ENCODE results near the gene ZNF764. TPM values are rescaled to one million over a fixed set of nuclear protein-coding genes. Genes with fewer than 3 reads are reported as not detected.
"Not testable (repeated sequence)": the region's sequence is repeated elsewhere in the genome, so short reads cannot be mapped to it uniquely, and the experiment has no call there.

ZNF764 gene
- total RNA-seq, 1 donor from 2014 or later: 9.5 TPM

DNA sequence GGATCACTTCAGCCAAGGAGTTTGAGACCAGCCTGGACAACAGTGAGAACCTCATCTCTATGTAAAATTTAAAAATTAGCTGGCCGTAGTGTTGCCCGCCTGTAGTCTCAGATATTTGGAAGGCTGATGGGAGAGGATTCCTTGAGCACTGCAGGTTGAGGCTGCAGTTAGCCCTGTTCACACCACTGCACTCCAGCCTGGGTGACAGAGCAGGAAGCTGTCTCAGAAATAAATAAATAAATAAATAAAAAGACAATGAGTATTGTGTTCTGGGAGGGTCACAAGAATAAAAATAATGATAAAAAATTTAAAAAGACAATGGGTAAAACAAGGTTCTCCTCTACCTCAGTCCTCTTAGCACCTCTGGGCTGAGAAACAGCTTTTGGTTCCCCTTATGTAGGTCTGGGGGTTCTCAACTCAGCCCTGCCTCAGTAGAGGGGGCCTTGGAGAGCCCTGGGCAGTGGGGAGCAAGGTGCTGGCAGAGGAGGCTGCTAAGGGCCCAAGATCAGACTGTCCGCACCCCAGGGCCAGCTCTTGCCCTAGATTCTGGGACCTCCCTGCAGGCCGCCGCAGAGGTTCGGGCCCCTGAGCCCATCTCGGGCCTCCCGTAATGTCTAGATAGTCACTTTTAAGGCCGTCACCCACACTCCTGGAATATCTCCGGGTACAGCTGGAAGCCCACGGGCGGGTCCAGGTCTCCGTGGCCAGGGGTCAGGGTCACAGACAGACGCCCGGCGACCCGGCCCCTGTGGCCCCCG is 3.4 kb downstream of the ZNF764 start:
- ATAC-seq (no peak), DNase-seq (ENCODE audit: low spot score) (no peak)
- intact Hi-C loops (cut with DNase I): no loop called here

DNA sequence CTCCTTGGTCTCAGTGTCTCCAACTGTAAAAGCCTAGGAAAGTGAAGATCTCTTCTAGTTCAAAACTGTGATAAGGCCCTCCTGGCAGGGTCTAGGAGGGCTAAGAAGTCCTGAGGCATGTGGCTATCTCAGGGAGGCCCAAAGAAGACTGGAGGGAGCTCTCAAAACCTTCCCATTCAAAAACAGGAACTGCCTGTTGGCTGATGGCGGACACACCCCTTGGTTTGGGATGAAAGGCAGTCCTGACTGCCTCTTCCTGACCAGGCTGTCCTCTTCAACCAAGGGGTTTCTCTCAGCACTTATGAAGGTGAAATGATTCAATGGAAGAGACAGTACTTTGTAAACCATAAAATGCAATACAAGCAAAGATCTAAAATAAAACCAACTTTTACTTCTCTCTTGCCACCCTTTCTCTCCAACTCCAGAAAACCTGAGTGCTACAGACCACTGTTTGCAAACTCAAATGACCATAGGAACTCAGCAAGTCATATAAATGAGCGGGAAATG is 4.7 kb downstream of the ZNF764 start:
- DNase-seq (ENCODE audit: low spot score): no peak
- ATAC-seq: no peak
- intact Hi-C loops (cut with DNase I): no loop called here

DNA sequence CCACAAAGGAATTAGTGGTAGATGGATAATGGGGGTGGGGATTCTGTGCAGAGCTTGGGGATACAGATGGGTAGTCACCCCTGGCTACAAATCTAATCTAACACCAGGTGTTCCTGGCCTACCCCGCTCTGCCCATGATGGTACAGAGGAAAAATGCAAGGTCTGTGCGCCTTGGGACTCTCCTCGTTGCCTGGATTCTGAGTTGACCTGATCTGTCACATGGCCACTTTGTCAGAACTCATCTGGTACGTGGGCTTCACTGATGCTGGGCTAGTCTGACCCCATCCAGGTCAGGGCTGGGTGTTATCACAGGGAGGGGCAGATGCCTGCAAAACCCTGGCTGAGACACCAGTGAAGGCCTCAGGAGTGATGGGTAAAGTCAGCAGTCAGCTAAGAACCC is 5.2 kb downstream of the ZNF764 start:
- DNase-seq (ENCODE audit: low spot score): no peak
- intact Hi-C loops (cut with DNase I): no loop called here
- ATAC-seq: no peak

DNA sequence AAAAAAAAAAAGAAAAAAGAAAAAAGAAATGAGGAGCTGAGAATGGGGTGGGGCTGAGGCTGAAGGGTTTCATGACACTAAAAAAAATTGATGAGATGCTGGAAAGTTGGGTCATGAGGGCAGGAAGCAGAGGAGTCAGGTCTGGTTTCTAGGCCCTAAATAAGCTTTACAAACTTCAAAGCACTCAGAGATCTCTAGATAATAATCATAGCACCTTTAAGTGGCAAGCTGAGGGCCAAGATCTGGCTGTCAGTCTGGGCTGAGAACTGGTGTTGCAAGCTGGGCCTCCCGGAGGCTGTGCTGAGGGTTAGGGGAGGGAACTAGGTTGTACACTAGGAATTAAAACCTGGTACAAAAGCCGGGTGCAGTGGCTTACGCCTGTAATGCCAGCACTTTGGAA is 6.4 kb downstream of the ZNF764 start:
- intact Hi-C loops (cut with DNase I): no loop called here
- ATAC-seq (no peak), DNase-seq (ENCODE audit: low spot score) (no peak)

DNA sequence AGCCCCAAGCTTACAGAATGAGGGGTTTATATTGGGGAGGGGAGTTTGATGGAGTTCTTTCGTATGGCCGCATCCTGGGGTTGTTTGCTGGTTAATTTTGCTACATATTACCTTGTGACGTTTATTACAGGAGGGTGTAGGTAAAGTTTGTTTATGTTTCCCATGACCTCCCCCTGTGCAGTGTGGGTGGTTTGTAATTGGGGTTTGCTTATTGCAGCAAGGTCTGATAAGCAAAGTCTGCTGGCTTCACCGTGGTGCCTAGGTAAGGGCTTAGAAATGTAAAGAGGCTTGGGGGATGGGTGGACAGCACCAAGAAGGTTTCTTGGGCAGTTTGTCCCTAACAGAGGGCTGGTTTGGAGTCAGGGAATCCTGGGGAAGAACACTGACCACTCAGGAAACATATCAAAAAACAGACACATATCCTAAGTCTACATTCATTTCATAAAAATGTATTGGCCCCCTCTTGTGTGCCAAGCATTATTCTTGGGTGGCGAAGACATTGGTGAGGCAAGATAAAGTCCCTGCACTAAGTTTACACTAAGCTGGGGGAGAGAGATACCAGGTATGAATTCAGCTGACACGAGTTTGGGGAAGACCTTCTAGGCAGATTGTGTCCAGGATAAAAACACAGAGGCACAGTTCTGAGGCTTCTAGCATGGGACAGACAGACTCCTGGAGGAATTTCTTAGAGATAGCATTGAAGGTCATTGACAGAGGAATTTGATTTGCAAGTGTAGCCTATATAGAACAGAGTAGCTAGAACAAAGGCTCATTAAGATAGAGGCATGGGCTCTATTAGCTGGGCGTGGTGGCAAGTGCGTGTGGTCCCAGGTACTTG is 9.5 kb downstream of the ZNF764 start:
- ATAC-seq: no peak
- no peak for DNase-seq (ENCODE audit: low spot score)
- intact Hi-C loops (cut with DNase I): no loop called here

DNA sequence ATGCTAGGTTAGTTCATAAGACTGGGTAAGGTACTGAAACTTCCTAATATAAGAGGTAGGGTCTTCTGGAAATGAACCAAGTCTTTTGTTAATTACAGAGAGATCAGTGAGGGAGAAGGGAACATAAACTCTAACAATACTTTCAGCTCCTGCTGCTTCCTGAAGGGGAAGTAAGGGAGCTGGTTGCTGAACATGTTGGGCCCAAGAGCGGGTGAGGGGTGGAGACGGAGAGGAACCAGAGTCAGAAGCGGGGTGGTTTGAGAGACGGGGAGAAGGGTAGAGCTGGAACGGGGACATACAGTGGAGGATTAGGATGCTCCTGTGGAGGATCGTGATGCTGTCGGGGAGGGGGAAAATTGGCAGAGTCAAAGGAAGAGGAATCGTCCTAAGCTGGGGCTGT is 12.1 kb downstream of the ZNF764 start:
- DNase-seq (ENCODE audit: low spot score) (no peak), ATAC-seq (no peak)
- intact Hi-C loops (cut with DNase I): no loop called here

DNA sequence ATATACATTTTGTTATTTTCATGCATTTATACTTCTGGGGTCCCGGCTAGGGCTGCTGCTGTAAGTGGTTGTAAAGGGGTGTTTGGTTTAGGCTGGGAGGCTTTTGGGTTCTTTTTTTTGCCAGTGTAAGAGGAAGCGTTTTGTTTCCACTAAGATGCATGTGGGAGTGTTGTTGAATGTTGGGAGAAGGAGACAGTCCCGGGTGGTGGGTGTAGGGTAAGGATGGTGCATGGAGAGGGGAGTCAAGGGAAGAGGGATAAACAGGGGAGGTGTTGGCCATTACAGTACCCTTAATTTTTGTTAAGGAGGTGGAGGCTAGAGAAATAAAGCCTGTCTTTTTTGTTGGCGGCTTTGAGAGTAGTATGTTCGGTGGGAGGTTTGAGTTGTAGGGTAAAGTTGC is 15.1 kb downstream of the ZNF764 start:
- DNase-seq (ENCODE audit: low spot score): no peak
- no peak for ATAC-seq
- intact Hi-C loops (cut with DNase I): no loop called here

DNA sequence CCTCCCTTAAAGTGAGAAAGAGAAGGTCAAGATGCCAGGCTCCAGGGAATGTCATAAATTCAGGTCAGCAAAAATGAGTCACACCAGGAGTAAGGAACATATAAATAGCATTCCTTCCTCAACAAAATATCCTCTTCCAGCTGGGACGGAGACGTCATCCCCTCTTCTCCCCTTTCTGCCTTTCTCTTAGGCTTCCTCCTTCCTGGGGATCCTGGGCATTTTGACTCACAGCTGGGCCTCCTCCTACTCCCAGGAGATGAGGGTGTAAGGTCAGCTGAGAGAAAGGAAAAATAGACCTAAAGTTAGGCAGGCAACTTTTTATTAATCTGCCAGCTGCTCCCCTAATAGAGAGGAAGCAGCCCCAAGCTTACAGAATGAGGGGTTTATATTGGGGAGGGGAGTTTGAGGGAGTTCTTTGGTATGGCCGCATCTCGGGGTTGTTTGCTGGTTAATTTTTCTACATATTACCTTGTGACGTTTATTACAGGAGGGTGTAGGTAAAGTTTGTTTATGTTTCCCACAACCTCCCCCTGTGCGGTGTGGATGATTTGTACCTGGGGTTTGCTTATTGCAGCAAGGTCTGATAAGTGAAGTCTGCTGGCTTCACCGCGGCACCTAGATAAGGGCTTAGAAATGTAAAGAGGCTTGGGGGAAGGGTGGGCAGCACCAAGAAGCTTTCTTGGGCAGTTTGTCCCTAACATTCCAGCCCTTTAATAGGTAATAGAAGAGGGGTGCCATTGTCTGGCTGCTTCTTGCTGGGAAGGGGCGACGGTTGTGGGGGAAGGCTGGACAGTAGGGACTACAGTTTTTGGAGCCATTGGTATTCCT is 16.5 kb downstream of the ZNF764 start:
- no peak for DNase-seq (ENCODE audit: low spot score)
- intact Hi-C loops (cut with DNase I): no loop called here
- ATAC-seq: no peak

DNA sequence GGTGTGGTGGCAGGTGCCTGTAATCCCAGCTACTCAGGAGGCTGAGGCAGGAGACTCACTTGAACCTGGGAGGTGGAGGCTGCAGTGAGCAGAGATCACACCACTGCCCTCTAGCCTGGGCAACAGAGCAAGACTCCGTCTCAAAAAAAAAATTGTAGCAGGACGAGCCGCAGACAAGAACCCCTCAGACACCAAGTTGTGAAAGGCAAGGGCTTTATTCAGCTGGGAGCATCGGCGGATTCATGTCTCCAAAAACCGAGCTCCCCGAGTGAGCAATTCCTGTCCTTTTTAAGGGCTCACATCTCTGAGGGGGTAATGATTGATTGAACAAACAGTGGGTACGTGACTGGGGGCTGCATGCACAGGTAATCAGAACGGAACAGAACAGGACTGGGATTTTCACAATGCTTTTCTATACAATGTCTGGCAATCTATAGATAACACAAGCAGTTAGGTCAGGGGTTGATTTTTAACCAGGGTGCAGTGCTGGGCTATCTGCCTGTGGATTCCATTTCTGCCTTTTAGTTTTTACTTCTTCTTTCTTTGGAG is 17.2 kb downstream of the ZNF764 start:
- intact Hi-C loops (cut with DNase I); DNase-seq (ENCODE audit: low spot score); ATAC-seq: not testable (repeated sequence)

DNA sequence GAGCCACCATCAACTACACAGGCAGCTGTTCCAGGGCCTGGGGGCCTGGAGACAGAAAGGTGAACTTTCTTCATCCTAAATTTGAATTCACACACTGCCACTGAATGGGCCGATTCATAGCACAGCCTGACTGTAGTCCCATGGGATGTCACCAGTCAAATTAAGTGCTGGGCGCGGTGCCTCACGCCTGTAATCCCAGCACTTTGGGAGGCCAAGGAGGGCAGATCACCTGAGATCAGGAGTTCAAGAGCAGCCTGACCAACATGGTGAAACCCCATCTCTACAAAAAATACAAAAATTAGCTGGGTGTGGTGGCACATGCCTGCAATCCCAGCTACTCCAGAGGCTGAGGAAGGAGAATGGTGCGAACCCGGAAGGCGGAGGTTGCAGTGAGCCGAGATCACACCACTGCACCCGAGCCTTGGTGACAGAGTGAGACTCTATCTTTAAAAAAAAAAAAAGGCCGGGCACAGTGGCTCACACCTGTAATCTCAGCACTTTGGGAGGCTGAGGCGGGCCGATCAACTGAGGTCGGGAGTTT is 18.1 kb downstream of the ZNF764 start:
- intact Hi-C loops (cut with DNase I); ATAC-seq: not testable (repeated sequence)

DNA sequence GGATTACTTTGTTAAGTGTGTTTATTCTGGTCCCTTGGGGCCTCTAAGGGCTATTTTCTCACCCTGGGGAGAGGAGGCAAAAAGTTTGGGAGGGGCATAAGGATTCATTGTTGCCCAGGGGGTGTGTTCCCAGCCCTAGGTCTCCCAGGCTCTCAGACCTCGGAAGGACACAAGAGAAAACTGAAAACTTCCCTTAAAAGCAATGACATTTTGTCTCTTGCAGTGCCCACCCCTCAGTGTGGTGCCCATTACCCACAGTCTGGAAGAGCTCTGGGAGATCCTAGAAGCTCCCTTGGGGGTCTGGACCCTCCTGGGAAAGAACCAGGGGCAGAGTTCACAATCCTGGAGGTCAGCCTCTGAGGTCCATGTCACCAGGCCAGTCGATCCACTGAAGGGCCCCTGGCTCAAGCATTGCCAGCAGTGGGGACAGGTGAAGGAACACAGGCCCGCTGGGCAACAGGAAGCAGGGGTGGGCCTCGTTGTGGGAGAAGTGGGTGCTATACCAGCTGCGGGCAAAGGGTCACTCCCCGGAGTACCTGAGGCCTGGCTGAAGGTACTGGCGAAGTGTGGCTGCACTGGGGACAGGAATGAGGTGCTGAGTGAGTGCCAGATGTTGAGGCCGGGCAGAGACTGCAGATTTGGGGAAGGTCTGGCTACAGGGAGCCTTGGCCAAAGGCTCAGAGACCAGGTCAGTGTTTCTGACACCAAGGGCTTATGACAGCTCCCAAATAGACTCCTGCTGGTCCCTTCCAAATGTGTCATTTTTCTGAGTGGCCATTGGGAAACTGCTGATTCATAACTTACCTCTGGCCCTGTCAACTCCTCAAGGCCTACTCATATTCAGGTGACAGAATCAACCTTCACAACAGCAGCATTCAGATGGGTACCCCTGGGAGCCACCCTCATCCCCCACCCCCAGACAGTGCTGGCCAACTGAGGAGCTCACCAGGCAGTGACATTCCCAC is 18.9 kb downstream of the ZNF764 start:
- intact Hi-C loops (cut with DNase I): no loop called here
- no peak for DNase-seq (ENCODE audit: low spot score)
- ATAC-seq: no peak

More for the DNA sequence above, 18.1 kb downstream of the ZNF764 start:
- DNase-seq (ENCODE audit: low spot score): not testable (repeated sequence)

DNA sequence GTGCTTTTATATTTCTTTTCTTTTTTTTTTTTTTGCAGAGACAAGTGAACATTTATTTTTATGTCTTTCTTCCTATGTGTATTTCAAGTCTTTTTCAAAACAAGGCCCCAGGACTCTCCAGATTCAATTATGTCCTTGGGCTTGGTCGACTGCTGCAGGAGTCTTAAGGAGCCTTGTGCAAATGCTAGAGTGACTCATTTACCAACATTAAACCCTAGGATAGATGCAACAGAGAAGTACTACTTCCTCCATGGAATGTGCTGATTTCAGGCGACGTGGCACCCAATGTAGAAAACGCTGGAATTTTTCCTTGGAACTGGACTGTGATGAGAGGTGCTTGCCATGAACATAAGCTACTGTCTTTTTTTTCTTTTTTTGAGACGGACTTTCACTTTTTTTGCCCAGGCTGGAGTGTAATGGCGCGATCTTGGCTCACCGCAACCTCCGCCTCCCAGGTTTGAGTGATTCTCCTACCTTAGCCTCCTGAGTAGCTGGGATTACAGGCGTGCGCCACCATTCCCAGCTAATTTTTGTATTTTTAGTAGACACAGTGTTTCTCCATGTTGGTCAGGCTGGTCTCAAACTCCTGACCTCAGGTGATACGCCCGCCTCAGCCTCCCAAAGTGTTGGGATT is 21.7 kb downstream of the ZNF764 start:
- ATAC-seq; intact Hi-C loops (cut with DNase I); DNase-seq (ENCODE audit: low spot score): not testable (repeated sequence)

DNA sequence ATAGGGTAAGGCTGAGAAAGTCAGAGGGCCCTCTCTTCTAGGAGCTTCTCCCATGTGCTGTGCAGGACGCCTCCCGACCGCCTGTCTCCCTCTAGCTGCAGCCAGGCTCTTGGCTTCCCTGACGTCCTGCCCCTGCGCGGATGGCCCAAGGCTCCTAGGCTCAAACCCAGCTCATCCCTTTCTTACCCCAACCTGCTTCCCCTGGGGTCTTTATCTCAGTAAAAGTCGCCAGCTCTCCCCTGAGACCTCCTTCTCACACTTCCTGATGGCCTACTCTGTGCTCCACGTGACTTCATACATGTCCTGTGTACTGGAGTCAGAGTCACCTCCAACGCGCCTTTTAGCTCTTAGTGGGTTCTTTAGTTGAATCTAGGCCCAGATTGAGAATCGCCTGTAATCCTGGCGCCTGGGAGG is 22.4 kb downstream of the ZNF764 start:
- intact Hi-C loops (cut with DNase I): no loop called here
- ATAC-seq (peak; percentile 87), DNase-seq (ENCODE audit: low spot score) (peak; percentile 82)

DNA sequence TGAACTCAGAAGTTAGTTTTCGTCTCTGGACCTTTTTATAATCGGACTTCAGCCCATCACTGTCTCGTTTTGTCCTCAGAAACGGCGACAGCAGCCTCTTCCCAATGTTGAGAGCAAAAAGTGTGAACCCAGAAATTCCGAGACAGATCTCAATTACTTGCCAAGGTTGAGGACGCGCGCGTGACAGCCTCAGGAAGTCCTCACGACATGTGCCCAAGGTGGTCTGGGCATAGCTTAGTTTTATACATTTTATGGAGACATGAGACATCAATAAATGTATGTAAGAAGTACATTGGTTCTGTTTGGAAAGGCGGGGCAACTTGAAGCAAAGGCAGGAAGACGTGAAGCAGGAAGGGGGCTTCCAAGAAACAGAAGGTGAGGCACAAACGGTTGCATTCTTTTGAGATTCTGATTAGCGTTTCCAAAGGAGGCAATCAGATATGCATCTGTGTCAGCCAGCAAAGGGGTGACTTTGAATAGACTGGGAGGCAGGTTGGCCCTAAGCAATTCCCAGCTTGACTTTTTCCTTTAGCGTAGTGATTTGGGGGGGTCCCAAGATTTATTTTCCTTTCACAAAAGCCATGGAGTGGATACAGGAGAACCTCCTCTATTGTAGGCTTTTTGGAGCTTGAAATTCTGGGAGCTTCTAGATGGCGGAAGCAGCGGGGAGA is 22.9 kb downstream of the ZNF764 start:
- peak; percentile 19 for ATAC-seq
- no peak for DNase-seq (ENCODE audit: low spot score)
- intact Hi-C loops (cut with DNase I): no loop called here

DNA sequence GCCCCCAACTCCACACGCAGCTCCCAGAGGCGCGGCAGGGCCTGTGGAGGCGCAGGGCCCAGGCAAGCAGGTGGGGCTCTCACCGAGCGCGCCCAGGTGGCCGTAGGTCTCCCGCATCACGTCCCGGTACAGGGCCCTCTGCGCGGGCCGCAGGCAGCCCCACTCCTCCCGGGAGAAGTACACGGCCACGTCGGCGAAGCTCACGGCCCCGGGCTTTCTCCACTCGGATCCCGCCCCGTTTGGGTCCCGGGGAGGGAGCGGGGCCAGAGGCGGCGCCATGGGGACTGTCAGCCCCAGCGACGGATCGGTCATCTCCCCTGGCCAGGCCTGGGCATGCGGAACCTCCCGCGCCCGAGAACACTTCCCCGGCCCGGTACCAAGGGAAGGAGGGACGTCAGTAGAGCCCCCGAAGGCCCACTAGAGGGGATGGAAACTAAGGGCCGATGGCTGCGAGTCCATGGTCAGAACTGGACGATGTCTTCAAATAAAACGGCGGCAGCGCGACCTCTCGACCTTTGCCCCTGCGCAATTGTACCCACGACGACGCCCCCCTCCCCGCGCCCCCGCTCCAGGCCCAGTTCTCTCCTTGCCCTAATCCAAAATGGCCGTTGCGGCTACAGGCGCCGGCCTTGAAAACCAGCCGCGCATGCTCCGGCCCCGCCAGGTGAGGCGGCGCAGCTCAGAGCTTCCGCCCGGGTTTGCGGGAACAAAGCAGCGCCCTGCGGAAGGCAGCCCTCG is 23.6 kb downstream of the ZNF764 start, which contains the start of gene ZNF747:
Gene ZNF747 (minus strand): TSS at position 491 of the 738 bp plus-strand sequence. CDS start 179 bp downstream, at position 312.
- ATAC-seq (peak; percentile 96), DNase-seq (ENCODE audit: low spot score) (peak; percentile 95)
- intact Hi-C loops (cut with DNase I): no loop called here

All from sciatic nerve (tissue), 2 donors.